Measurements from ENCODE around the gene CDRT15.

DNA sequence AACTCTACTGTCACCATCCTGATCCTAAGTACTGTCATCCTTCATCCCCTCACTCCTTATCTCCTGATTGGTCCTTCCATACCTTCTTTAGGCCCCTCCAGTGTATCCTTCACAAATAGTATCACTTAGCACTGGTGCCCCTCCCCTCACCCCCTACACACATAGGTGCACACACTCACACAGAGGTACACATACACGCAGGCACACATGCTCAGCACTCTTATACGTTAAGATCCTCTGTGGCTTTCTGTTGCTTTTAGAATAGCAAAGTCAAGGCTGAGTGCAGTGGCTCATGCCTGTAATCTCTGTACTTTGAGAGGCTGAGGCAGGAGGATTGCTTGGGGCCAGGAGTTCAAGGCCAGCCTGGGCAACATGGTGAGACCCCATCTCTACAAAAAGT is 32.1 kb downstream of the CDRT15 start:
- TF ChIP-seq CTCF (IDR thresholded peaks at IDR 0.05) (no peak), POLR2A (IDR thresholded peaks at IDR 0.05) (no peak), POLR2AphosphoS5 (IDR thresholded peaks at IDR 0.05) (no peak)

All from breast epithelium (tissue), 3 donors.